ENCODE results near the gene EGFR.

Gene EGFR

GRCh38 chr7:55072251-55072650, 53.4 kb downstream of the EGFR start:
- Mint-ChIP-seq H3K4me3 (no peak overlapping the region), H3K4me1 (ENCODE audit: low read depth) (peaks cover 8% of the 10 kb centered on the region), H3K36me3 (no peaks in the 10 kb centered on the region), H3K27me3 (peaks cover 7% of the 10 kb centered on the region), H3K27ac (no peak overlapping the region), H3K9me3 (ENCODE audit: low read depth) (no peaks in the 10 kb centered on the region)

GRCh38 chr7:55073051-55073511, 54.3 kb downstream of the EGFR start:
- Mint-ChIP-seq H3K4me3 (no peak overlapping the region), H3K27ac (no peak overlapping the region), H3K9me3 (ENCODE audit: low read depth) (no peaks in the 10 kb centered on the region), H3K27me3 (peaks cover 7% of the 10 kb centered on the region), H3K36me3 (no peaks in the 10 kb centered on the region), H3K4me1 (ENCODE audit: low read depth) (peaks cover 8% of the 10 kb centered on the region)

- no peaks in the 10 kb centered on the region for H3K9me3 Mint-ChIP-seq (ENCODE audit: low read depth)
- H3K36me3 Mint-ChIP-seq, result no peaks in the 10 kb centered on the region
- H3K27me3 Mint-ChIP-seq, result peaks cover 4% of the 10 kb centered on the region
- no peak overlapping the region for H3K4me3 Mint-ChIP-seq
- peaks cover 8% of the 10 kb centered on the region for H3K4me1 Mint-ChIP-seq (ENCODE audit: low read depth)
- no peak overlapping the region for H3K27ac Mint-ChIP-seq
Measured at GRCh38 chr7:55073976-55074528, 55.2 kb downstream of the EGFR start.

- Mint-ChIP-seq H3K27ac (no peak overlapping the region), H3K9me3 (ENCODE audit: low read depth) (no peaks in the 10 kb centered on the region), H3K4me3 (no peak overlapping the region), H3K4me1 (ENCODE audit: low read depth) (peaks cover 8% of the 10 kb centered on the region), H3K27me3 (peaks cover 4% of the 10 kb centered on the region), H3K36me3 (no peaks in the 10 kb centered on the region)
Measured at GRCh38 chr7:55075464-55076021, 56.7 kb downstream of the EGFR start.

GRCh38 chr7:55077561-55078410, 59.0 kb downstream of the EGFR start:
- Mint-ChIP-seq H3K27me3 (peaks cover 2% of the 10 kb centered on the region), H3K4me1 (ENCODE audit: low read depth) (peaks cover 8% of the 10 kb centered on the region), H3K27ac (no peak overlapping the region), H3K36me3 (no peaks in the 10 kb centered on the region), H3K9me3 (ENCODE audit: low read depth) (no peaks in the 10 kb centered on the region), H3K4me3 (no peak overlapping the region)

- Mint-ChIP-seq H3K27me3 (peaks cover 1% of the 10 kb centered on the region), H3K4me1 (ENCODE audit: low read depth) (peaks cover 5% of the 10 kb centered on the region), H3K9me3 (ENCODE audit: low read depth) (no peaks in the 10 kb centered on the region), H3K27ac (no peak overlapping the region), H3K36me3 (no peaks in the 10 kb centered on the region), H3K4me3 (no peak overlapping the region)
Measured at GRCh38 chr7:55078465-55079372, 59.9 kb downstream of the EGFR start.

- Mint-ChIP-seq H3K27ac (no peak overlapping the region), H3K9me3 (ENCODE audit: low read depth) (no peaks in the 10 kb centered on the region), H3K36me3 (no peaks in the 10 kb centered on the region), H3K4me3 (no peak overlapping the region), H3K4me1 (ENCODE audit: low read depth) (no peaks in the 10 kb centered on the region), H3K27me3 (peaks cover 2% of the 10 kb centered on the region)
Measured at GRCh38 chr7:55080000-55080623, 61.3 kb downstream of the EGFR start.

GRCh38 chr7:55081068-55081467, 62.3 kb downstream of the EGFR start:
- Mint-ChIP-seq H3K4me3 (no peak overlapping the region), H3K9me3 (ENCODE audit: low read depth) (no peaks in the 10 kb centered on the region), H3K4me1 (ENCODE audit: low read depth) (peaks cover 2% of the 10 kb centered on the region), H3K36me3 (no peaks in the 10 kb centered on the region), H3K27me3 (peaks cover 4% of the 10 kb centered on the region), H3K27ac (no peak overlapping the region)

- peaks cover 6% of the 10 kb centered on the region for H3K4me1 Mint-ChIP-seq (ENCODE audit: low read depth)
- H3K27me3 Mint-ChIP-seq, result peaks cover 4% of the 10 kb centered on the region
- no peaks in the 10 kb centered on the region for H3K9me3 Mint-ChIP-seq (ENCODE audit: low read depth)
- no peak overlapping the region for H3K4me3 Mint-ChIP-seq
- no peaks in the 10 kb centered on the region for H3K36me3 Mint-ChIP-seq
- H3K27ac Mint-ChIP-seq, result no peak overlapping the region
Measured at GRCh38 chr7:55081472-55082227, 62.8 kb downstream of the EGFR start.

GRCh38 chr7:55082228-55082603, 63.4 kb downstream of the EGFR start:
- H3K4me1 Mint-ChIP-seq (ENCODE audit: low read depth), result peaks cover 11% of the 10 kb centered on the region
- no peak overlapping the region for H3K27ac Mint-ChIP-seq
- H3K27me3 Mint-ChIP-seq, result peaks cover 4% of the 10 kb centered on the region
- no peaks in the 10 kb centered on the region for H3K9me3 Mint-ChIP-seq (ENCODE audit: low read depth)
- H3K4me3 Mint-ChIP-seq, result no peak overlapping the region
- H3K36me3 Mint-ChIP-seq, result no peaks in the 10 kb centered on the region

GRCh38 chr7:55083206-55083605, 64.4 kb downstream of the EGFR start:
- no peaks in the 10 kb centered on the region for H3K9me3 Mint-ChIP-seq (ENCODE audit: low read depth)
- H3K27ac Mint-ChIP-seq, result no peak overlapping the region
- H3K4me1 Mint-ChIP-seq (ENCODE audit: low read depth), result peaks cover 14% of the 10 kb centered on the region
- no peaks in the 10 kb centered on the region for H3K36me3 Mint-ChIP-seq
- H3K4me3 Mint-ChIP-seq, result no peak overlapping the region
- peaks cover 5% of the 10 kb centered on the region for H3K27me3 Mint-ChIP-seq

- Mint-ChIP-seq H3K4me1 (ENCODE audit: low read depth) (peaks cover 14% of the 10 kb centered on the region), H3K36me3 (no peaks in the 10 kb centered on the region), H3K9me3 (ENCODE audit: low read depth) (no peaks in the 10 kb centered on the region), H3K27ac (no peak overlapping the region), H3K4me3 (no peak overlapping the region), H3K27me3 (peaks cover 5% of the 10 kb centered on the region)
Measured at GRCh38 chr7:55084307-55084706, 65.5 kb downstream of the EGFR start.

- H3K4me1 Mint-ChIP-seq (ENCODE audit: low read depth), result peaks cover 14% of the 10 kb centered on the region
- H3K4me3 Mint-ChIP-seq, result no peak overlapping the region
- H3K27ac Mint-ChIP-seq, result no peak overlapping the region
- peaks cover 9% of the 10 kb centered on the region for H3K27me3 Mint-ChIP-seq
- H3K9me3 Mint-ChIP-seq (ENCODE audit: low read depth), result no peaks in the 10 kb centered on the region
- H3K36me3 Mint-ChIP-seq, result no peaks in the 10 kb centered on the region
Measured at GRCh38 chr7:55085511-55086412, 66.9 kb downstream of the EGFR start.
